ENCODE results near the gene THOP1.

- TF ChIP-seq CTCF (IDR thresholded peaks at IDR 0.05; ENCODE audit: insufficient read depth, low read length) (no peak), GABPA (IDR thresholded peaks at IDR 0.05; ENCODE audit: low read depth) (no peak)
Observed at GRCh38 chr19:2747349-2747748, 38.0 kb upstream of the THOP1 start.

Measured in HL-60 (cell line).